HG03571 (cell line): Measurements from ENCODE around the gene GOLGA1.
A peak's percentile ranks its signal among the peaks of the same experiment; 100 is the strongest.

Experiments
- ATAC-seq: cut with Tn5 transposase; IDR thresholded peaks from one replicate; pipeline ENCODE4 v1.9.1; 2021; ENCODE audit not compliant: unreplicated experiment

The GOLGA1 gene

GRCh38 chr9:124885551-124885950 is 55.3 kb downstream of the GOLGA1 start:
- no peak for ATAC-seq

GRCh38 chr9:124884376-124884775 is 56.5 kb downstream of the GOLGA1 start:
- ATAC-seq, result no peak

- ATAC-seq, result no peak
Measured at GRCh38 chr9:124882231-124882630, 58.7 kb downstream of the GOLGA1 start.

- ATAC-seq, result no peak
Measured at GRCh38 chr9:124881138-124881743, 59.6 kb downstream of the GOLGA1 start.

- ATAC-seq, result no peak
Measured at GRCh38 chr9:124880501-124880900, 60.4 kb downstream of the GOLGA1 start.

- no peak for ATAC-seq
Measured at GRCh38 chr9:124879226-124879625, 61.7 kb downstream of the GOLGA1 start.

GRCh38 chr9:124878518-124878917 is 62.4 kb downstream of the GOLGA1 start:
- no peak for ATAC-seq

GRCh38 chr9:124878021-124878420 is 62.9 kb downstream of the GOLGA1 start:
- ATAC-seq, result no peak

- ATAC-seq, result no peak
Measured at GRCh38 chr9:124877021-124877782, 63.7 kb downstream of the GOLGA1 start.

- no peak for ATAC-seq
Measured at GRCh38 chr9:124875501-124875900, 65.4 kb downstream of the GOLGA1 start.

GRCh38 chr9:124873664-124874063 is 67.2 kb downstream of the GOLGA1 start:
- no peak for ATAC-seq

GRCh38 chr9:124871156-124871561 is 69.7 kb downstream of the GOLGA1 start:
- no peak for ATAC-seq

GRCh38 chr9:124870723-124871122 is 70.2 kb downstream of the GOLGA1 start:
- no peak for ATAC-seq

GRCh38 chr9:124869986-124870560 is 70.8 kb downstream of the GOLGA1 start:
- ATAC-seq, result no peak

GRCh38 chr9:124869466-124869985 is 71.4 kb downstream of the GOLGA1 start:
- peak; percentile 2 for ATAC-seq

- ATAC-seq, result peak; percentile 61
Measured at GRCh38 chr9:124868511-124869465, 72.1 kb downstream of the GOLGA1 start.

- ATAC-seq, result no peak
Measured at GRCh38 chr9:124863371-124863871, 77.5 kb downstream of the GOLGA1 start.

GRCh38 chr9:124861342-124862229 is 79.3 kb downstream of the GOLGA1 start, which contains the start of the genes ARPC5L and RPL35:
Gene ARPC5L, plus strand, starts transcription at chr9:124862130. Its CDS starts 7,161 bp downstream, at chr9:124869291.
Gene RPL35, minus strand, starts transcription at chr9:124861957. Its CDS starts 45 bp downstream, at chr9:124861912.
- peak; percentile 88 for ATAC-seq

- no peak for ATAC-seq
Measured at GRCh38 chr9:124860582-124861341, 80.1 kb downstream of the GOLGA1 start.
